Mesendoderm (in vitro differentiated cells): Measurements from ENCODE around the gene SLC26A6. TPM values are rescaled to one million over a fixed set of nuclear protein-coding genes. Genes with fewer than 3 reads are reported as not detected.

Experiments used
- DNase-seq: peaks from one replicate; pipeline ENCODE4 v3.0.0; 2013
- H2AK5ac ChIP-seq: 2 replicates; pipeline ENCODE4 v1.6.1; 2013; ENCODE audit warnings: low read length, inconsistent platforms
- H2BK120ac ChIP-seq: 2 replicates; pipeline ENCODE4 v1.6.1; 2013; ENCODE audit warnings: low read depth, mild to moderate bottlenecking, low read length, moderate library complexity, mixed read lengths
- H2BK15ac ChIP-seq: replicated peaks from 2 replicates; pipeline ENCODE4 v1.6.1; 2013; ENCODE audit warnings: low read depth, mild to moderate bottlenecking, moderate library complexity
- H2BK5ac ChIP-seq: 2 replicates; pipeline ENCODE4 v1.6.1; 2013; ENCODE audit warnings: low read length, inconsistent platforms
- H3K18ac ChIP-seq: 2 replicates; pipeline ENCODE4 v1.6.1; 2013; ENCODE audit warnings: mild to moderate bottlenecking, low read length, mixed read lengths
- H3K23ac ChIP-seq: one replicate; pipeline ENCODE4 v1.6.1; 2013; ENCODE audit warnings: low read length
- H3K27ac ChIP-seq: 2 replicates; pipeline ENCODE4 v1.5.1; 2013; ENCODE audit warnings: low read depth, mild to moderate bottlenecking, inconsistent platforms, low read length, moderate library complexity
- H3K27me3 ChIP-seq: 2 replicates; pipeline ENCODE4 v1.6.1; 2013; ENCODE audit warnings: low read length, control low read depth, mild to moderate bottlenecking, inconsistent platforms; ENCODE audit not compliant: insufficient read depth, poor library complexity
- H3K36me3 ChIP-seq: 2 replicates; pipeline ENCODE4 v1.6.1; 2013; ENCODE audit warnings: low read length, inconsistent platforms; ENCODE audit not compliant: control insufficient read depth, insufficient read depth
- H3K4ac ChIP-seq: one replicate; pipeline ENCODE4 v1.6.1; 2013; ENCODE audit warnings: low read depth, mild to moderate bottlenecking, low read length, moderate library complexity
- H3K4me1 ChIP-seq: 2 replicates; pipeline ENCODE4 v1.6.1; 2013; ENCODE audit warnings: low read depth, low read length, inconsistent platforms; ENCODE audit not compliant: control insufficient read depth
- H3K4me2 ChIP-seq: 2 replicates; pipeline ENCODE4 v1.6.1; 2013; ENCODE audit warnings: low read length
- H3K4me3 ChIP-seq: 2 replicates; pipeline ENCODE4 v1.5.1; 2013; ENCODE audit warnings: mild to moderate bottlenecking, low read length
- H3K56ac ChIP-seq: one replicate; pipeline ENCODE4 v1.6.1; 2013; ENCODE audit warnings: low read length
- H3K79me1 ChIP-seq: 2 replicates; pipeline ENCODE4 v1.6.1; 2013; ENCODE audit warnings: low read length, inconsistent platforms
- H3K79me2 ChIP-seq: 2 replicates; pipeline ENCODE4 v1.6.1; 2013; ENCODE audit warnings: mild to moderate bottlenecking, low read length; ENCODE audit not compliant: control insufficient read depth, insufficient read depth
- H3K9ac ChIP-seq: 2 replicates; pipeline ENCODE4 v1.6.1; 2013; ENCODE audit warnings: low read length, inconsistent platforms
- H4K5ac ChIP-seq: one replicate; pipeline ENCODE4 v1.6.1; 2013; ENCODE audit warnings: low read length
- H4K8ac ChIP-seq: one replicate; pipeline ENCODE4 v1.6.1; 2013; ENCODE audit warnings: low read depth, mild to moderate bottlenecking, control low read depth, low read length, moderate library complexity
- WGBS: extraction: QIAGEN DNeasy Blood & Tissue Kit; methylation state at CpG from one replicate; pipeline ENCODE4 v1.1.7; 2013; ENCODE audit warnings: low lambda C conversion rate, missing lambda C conversion rate; ENCODE audit not compliant: insufficient coverage; ENCODE audit errors: extremely low coverage; 5-methylcytosine and 5-hydroxymethylcytosine counted together
- small RNA-seq: library from polyadenylated mRNA; stranded (forward); fragments of <200 nt; extraction: miRNeasy Mini kit (QIAGEN cat#:217004); gene quantifications from one replicate; pipeline ENCODE3, GENCODE V24; 2013; ENCODE audit not compliant: insufficient read depth

The SLC26A6 gene

GRCh38 chr3:48581621-48582481, 53.4 kb downstream of the SLC26A6 start:
- no peak overlapping the region for H3K4ac ChIP-seq
- H3K27ac ChIP-seq = no peak overlapping the region
- no peak overlapping the region for H4K8ac ChIP-seq
- DNase-seq = no peak
- H3K56ac ChIP-seq = no peak overlapping the region
- H3K79me1 ChIP-seq = no peaks in the 10 kb centered on the region
- H3K4me1 ChIP-seq = no peaks in the 10 kb centered on the region
- H3K4me2 ChIP-seq = no peak overlapping the region
- H3K4me3 ChIP-seq = no peak overlapping the region
- H3K27me3 ChIP-seq = no peaks in the 10 kb centered on the region
- no peak overlapping the region for H2AK5ac ChIP-seq
- WGBS = no CpG with 5 or more reads among the region's 14 CpGs
- H2BK120ac ChIP-seq = no peak overlapping the region
- no peak overlapping the region for H3K23ac ChIP-seq
- H3K9ac ChIP-seq = no peak overlapping the region
- no peak overlapping the region for H2BK5ac ChIP-seq
- no peak overlapping the region for H3K18ac ChIP-seq
- peaks cover 5% of the 10 kb centered on the region for H3K36me3 ChIP-seq
- H4K5ac ChIP-seq = no peak overlapping the region
- no peak overlapping the region for H2BK15ac ChIP-seq
- H3K79me2 ChIP-seq = no peaks in the 10 kb centered on the region

- Histone ChIP-seq H3K4me3 (no peak overlapping the region), H4K5ac (no peak overlapping the region), H3K9ac (no peak overlapping the region), H3K56ac (no peak overlapping the region), H3K79me1 (no peaks in the 10 kb centered on the region), H3K79me2 (no peaks in the 10 kb centered on the region), H3K18ac (no peak overlapping the region), H2BK5ac (no peak overlapping the region), H3K4ac (no peak overlapping the region), H4K8ac (no peak overlapping the region), H3K4me2 (no peak overlapping the region), H2AK5ac (no peak overlapping the region), H3K4me1 (no peaks in the 10 kb centered on the region), H2BK120ac (no peak overlapping the region), H3K27ac (no peak overlapping the region), H3K23ac (no peak overlapping the region), H3K36me3 (peaks cover 5% of the 10 kb centered on the region), H2BK15ac (no peak overlapping the region), H3K27me3 (no peaks in the 10 kb centered on the region)
- no peak for DNase-seq
- no CpG with 5 or more reads among the region's 4 CpGs for WGBS
These were observed 58.6 kb downstream of the SLC26A6 start for GRCh38 chr3:48576647-48577046.

Small RNAs within 50 kb of the gene (small RNA-seq; reads per million reads assigned to genes)
- gene AC141002.1 = not detected
